Panc1 (cell line): ENCODE measurements around the gene TEX51. TPM values are rescaled to one million over a fixed set of nuclear protein-coding genes. Genes with fewer than 3 reads are reported as not detected.

Source experiments
- ATAC-seq: fragments of 200-7000 bp; cut with Tn5 transposase; 2 replicates; pipeline ENCODE4 v1.9.1; 2020; ENCODE audit warnings: mild to moderate bottlenecking, moderate library complexity
- BruUV-seq: library from RNA; stranded (reverse); fragments of 400-500 nt; replicated peaks from 2 replicates; lab custom pipeline; 2021; lab: Mats Ljungman, UMichigan
- CTCF ChIA-PET: fragments of 300-600 bp; sonication (Branson Sonifier 250); formaldehyde crosslinking; loops from one replicate; lab custom pipeline; 2022; ENCODE audit warnings: antibody characterized with exemption; lab: Charles Lee
- POLR2A ChIA-PET: fragments of 300-600 bp; sonication (Branson Sonifier 250); formaldehyde crosslinking; loops from one replicate; lab custom pipeline; 2022; ENCODE audit warnings: antibody characterized with exemption; lab: Charles Lee
- DNase-seq: peaks from one replicate; pipeline ENCODE4 v3.0.0-alpha.2; 2010; ENCODE audit warnings: low read depth, low spot score
- H3K27ac ChIP-seq: 2 replicates; pipeline ENCODE4 v1.5.1; 2011; ENCODE audit warnings: mild to moderate bottlenecking, low read length, inconsistent platforms
- H3K27me3 ChIP-seq: fragments of 200-500 bp; sonication (Bioruptor generic); 2 replicates; pipeline ENCODE4 v1.6.0; 2014; ENCODE audit warnings: low read length, inconsistent platforms; ENCODE audit not compliant: control insufficient read depth, insufficient read depth
- H3K36me3 ChIP-seq: fragments of 200-500 bp; sonication (Bioruptor generic); 2 replicates; pipeline ENCODE4 v1.5.1; 2014; ENCODE audit warnings: inconsistent platforms, mild to moderate bottlenecking, low read length, moderate library complexity; ENCODE audit not compliant: control insufficient read depth, insufficient read depth
- H3K4me1 ChIP-seq: 2 replicates; pipeline ENCODE4 v1.5.1; 2011; ENCODE audit warnings: inconsistent platforms, mild to moderate bottlenecking, low read length, moderate library complexity; ENCODE audit not compliant: control insufficient read depth, insufficient read depth
- H3K4me3 ChIP-seq, 2 experiments: 2 replicates each; pipeline ENCODE4 v1.5.1; 2011 to 2012; ENCODE audit warnings: low read depth in 2 of 2, low read length in 2 of 2, mild to moderate bottlenecking in 2 of 2, inconsistent platforms in 1 of 2, moderate library complexity in 1 of 2
- H3K9me3 ChIP-seq: fragments of 200-500 bp; sonication (Bioruptor generic); 2 replicates; pipeline ENCODE4 v1.5.1; 2014; ENCODE audit warnings: low read depth, mild to moderate bottlenecking, inconsistent platforms, low read length, moderate library complexity; ENCODE audit not compliant: control insufficient read depth, insufficient read depth
- CTCF ChIP-seq: fragments of 450-650 bp; IDR thresholded peaks from 2 replicates; pipeline ENCODE4 v1.5.1; 2017; ENCODE audit warnings: mild to moderate bottlenecking
- POLR2AphosphoS5 ChIP-seq: IDR thresholded peaks from 2 replicates; pipeline ENCODE4 v1.6.1; 2012; ENCODE audit warnings: mild to moderate bottlenecking, low read depth, low read length, moderate library complexity
- SIN3A ChIP-seq: IDR thresholded peaks from 2 replicates; pipeline ENCODE4 v1.6.1; 2012; ENCODE audit warnings: low read depth, mild to moderate bottlenecking, low read length, moderate library complexity, borderline replicate concordance; ENCODE audit not compliant: insufficient read depth
- TCF7L2 ChIP-seq: IDR thresholded peaks from 2 replicates; pipeline ENCODE4 v1.6.1; 2011; ENCODE audit warnings: mild to moderate bottlenecking, low read depth, low read length, inconsistent platforms
- in situ Hi-C: cut with HindIII; loops from 2 replicates; pipeline ENCODE4 v1.10.0; 2016; ENCODE audit warnings: low sequenced_read_pairs, low pct_unique_long_range_greater_than_20kb
- intact Hi-C: fragments of 100-400 bp; cut with micrococcal nuclease; formaldehyde crosslinking; loops from one replicate; pipeline ENCODE4 v1.10.0; 2022; ENCODE audit not compliant: unreplicated experiment
- total RNA-seq: library from RNA; stranded (reverse); gene quantifications from one replicate; pipeline ENCODE4 v1.2.1, GENCODE V29; 2021; ENCODE audit not compliant: unreplicated experiment
- TF ChIP-seq, protein P1 (sequence below), 2 experiments: IDR thresholded peaks; 2 replicates each; pipeline ENCODE4 v1.6.1; 2011 to 2012; ENCODE audit warnings: low read depth in 2 of 2, control low read depth in 1 of 2, low read length in 1 of 2, mild to moderate bottlenecking in 1 of 2, moderate library complexity in 1 of 2; ENCODE audit not compliant: insufficient read depth in 1 of 2

The TEX51 gene
- total RNA-seq, 1 experiment from 2014 or later, result not detected

DNA sequence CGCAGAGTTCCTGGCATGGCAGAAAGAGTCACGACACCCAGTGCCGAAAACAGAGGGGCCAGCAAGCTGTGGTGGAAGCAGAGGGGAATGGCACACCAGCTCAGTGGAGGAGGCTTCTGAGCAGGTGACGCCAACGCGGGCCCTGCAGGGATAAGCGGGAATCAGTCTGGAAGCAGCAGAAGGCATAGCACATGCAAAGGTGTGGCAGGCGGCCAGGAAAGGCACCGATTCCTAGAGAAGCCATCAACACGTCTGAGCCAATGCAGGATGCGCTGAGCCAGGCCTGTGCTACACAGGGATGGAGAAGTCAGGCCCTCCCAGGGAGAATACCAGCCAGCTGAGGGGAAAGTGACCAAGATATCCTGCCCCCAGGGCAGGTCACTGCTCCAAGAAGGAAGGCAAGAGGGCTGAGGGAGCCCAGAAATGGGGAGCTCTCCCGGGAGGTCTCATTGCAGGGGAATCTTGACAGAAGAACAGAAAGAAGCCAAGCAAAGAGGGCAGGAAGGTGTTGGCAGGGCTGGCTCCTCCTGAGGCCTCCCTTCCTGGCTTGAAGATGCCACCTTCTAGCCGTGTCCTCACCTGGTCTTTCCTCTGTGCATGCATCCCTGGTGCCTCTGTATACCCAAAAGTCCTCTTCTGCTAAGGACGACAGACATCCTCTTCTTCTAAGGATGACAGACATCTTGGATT is 16.3 kb downstream of the TEX51 start:
- intact Hi-C loops (no loop called here), in situ Hi-C loops (no loop called here)
- no peaks in the 10 kb centered on the region; the same call in 1 of the 2 replicates for H3K27me3 ChIP-seq
- no peaks in the 10 kb centered on the region for H3K36me3 ChIP-seq
- POLR2A ChIA-PET, result no interaction called here
- TF ChIP-seq POLR2AphosphoS5 (no peak), TCF7L2 (no peak), SIN3A (no peak), CTCF (no peak)
- TF ChIP-seq, protein P1, sequence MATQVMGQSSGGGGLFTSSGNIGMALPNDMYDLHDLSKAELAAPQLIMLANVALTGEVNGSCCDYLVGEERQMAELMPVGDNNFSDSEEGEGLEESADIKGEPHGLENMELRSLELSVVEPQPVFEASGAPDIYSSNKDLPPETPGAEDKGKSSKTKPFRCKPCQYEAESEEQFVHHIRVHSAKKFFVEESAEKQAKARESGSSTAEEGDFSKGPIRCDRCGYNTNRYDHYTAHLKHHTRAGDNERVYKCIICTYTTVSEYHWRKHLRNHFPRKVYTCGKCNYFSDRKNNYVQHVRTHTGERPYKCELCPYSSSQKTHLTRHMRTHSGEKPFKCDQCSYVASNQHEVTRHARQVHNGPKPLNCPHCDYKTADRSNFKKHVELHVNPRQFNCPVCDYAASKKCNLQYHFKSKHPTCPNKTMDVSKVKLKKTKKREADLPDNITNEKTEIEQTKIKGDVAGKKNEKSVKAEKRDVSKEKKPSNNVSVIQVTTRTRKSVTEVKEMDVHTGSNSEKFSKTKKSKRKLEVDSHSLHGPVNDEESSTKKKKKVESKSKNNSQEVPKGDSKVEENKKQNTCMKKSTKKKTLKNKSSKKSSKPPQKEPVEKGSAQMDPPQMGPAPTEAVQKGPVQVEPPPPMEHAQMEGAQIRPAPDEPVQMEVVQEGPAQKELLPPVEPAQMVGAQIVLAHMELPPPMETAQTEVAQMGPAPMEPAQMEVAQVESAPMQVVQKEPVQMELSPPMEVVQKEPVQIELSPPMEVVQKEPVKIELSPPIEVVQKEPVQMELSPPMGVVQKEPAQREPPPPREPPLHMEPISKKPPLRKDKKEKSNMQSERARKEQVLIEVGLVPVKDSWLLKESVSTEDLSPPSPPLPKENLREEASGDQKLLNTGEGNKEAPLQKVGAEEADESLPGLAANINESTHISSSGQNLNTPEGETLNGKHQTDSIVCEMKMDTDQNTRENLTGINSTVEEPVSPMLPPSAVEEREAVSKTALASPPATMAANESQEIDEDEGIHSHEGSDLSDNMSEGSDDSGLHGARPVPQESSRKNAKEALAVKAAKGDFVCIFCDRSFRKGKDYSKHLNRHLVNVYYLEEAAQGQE (IDR thresholded peaks at IDR 0.05; ENCODE audit: insufficient read depth in 1 of 2, low read depth in 2 of 2, low read length in 1 of 2), result no peak
- CTCF ChIA-PET, result no interaction called here
- no peaks in the 10 kb centered on the region for H3K4me1 ChIP-seq
- no peaks in the 10 kb centered on the region for H3K9me3 ChIP-seq
- no TSS peak for BruUV-seq
- ATAC-seq (no peak), DNase-seq (no peak)
- no peak overlapping the region for H3K4me3 ChIP-seq
- no peak overlapping the region for H3K27ac ChIP-seq

GRCh38 chr2:126915903-126916302 is 17.2 kb downstream of the TEX51 start:
- Histone ChIP-seq H3K36me3 (no peaks in the 10 kb centered on the region), H3K27ac (no peak overlapping the region), H3K4me3 (no peak overlapping the region), H3K9me3 (no peaks in the 10 kb centered on the region), H3K27me3 (peaks cover 3% of the 10 kb centered on the region), H3K4me1 (no peaks in the 10 kb centered on the region)
- no peak for ATAC-seq
- intact Hi-C loops, result no loop called here
- no peak for DNase-seq
- TF ChIP-seq, protein P1 (IDR thresholded peaks at IDR 0.05; ENCODE audit: insufficient read depth in 1 of 2, low read depth in 2 of 2, low read length in 1 of 2), result no peak
- no peak for TF ChIP-seq SIN3A
- no peak for TF ChIP-seq POLR2AphosphoS5
- ChIA-PET CTCF (no interaction called here), POLR2A (no interaction called here)
- no TSS peak for BruUV-seq
- in situ Hi-C loops, result no loop called here
